Neural crest cell (in vitro differentiated cells): ENCODE results near the gene GRHL1. TPM values are rescaled to one million over a fixed set of nuclear protein-coding genes. Genes with fewer than 3 reads are reported as not detected.
"Not testable (repeated sequence)": the region's sequence is repeated elsewhere in the genome, so short reads cannot be mapped to it uniquely, and the experiment has no call there.

ENCODE experiments used
- DNase-seq: peaks from one replicate; pipeline ENCODE4 v3.0.0; 2021; ENCODE audit warnings: low read depth, mixed read lengths, low spot score
- H3K27ac Mint-ChIP-seq: one replicate; pipeline ENCODE4 v1.8.0; 2021; ENCODE audit warnings: mild to moderate bottlenecking, mixed read lengths; ENCODE audit not compliant: unreplicated experiment
- H3K27me3 Mint-ChIP-seq: 2 replicates; pipeline ENCODE4 v1.8.0; 2021; ENCODE audit warnings: low read depth, mild to moderate bottlenecking, mixed read lengths
- H3K36me3 Mint-ChIP-seq: 2 replicates; pipeline ENCODE4 v1.8.0; 2021; ENCODE audit warnings: low read depth, mild to moderate bottlenecking, mixed read lengths
- H3K4me1 Mint-ChIP-seq: 2 replicates; pipeline ENCODE4 v1.8.0; 2021; ENCODE audit warnings: mixed read lengths
- H3K4me3 Mint-ChIP-seq: one replicate; pipeline ENCODE4 v1.8.0; 2021; ENCODE audit warnings: mild to moderate bottlenecking, mixed read lengths
- H3K9me3 Mint-ChIP-seq: 2 replicates; pipeline ENCODE4 v1.8.0; 2021; ENCODE audit warnings: mixed read lengths
- total RNA-seq: library from RNA; stranded (reverse); gene quantifications from 2 replicates; pipeline ENCODE4 v1.2.1, GENCODE V29; 2021
- TF ChIP-seq, protein P1 (sequence below): fragments of 200-600 bp; sonication (generic); conservative IDR thresholded peaks from 2 replicates; pipeline ENCODE4 v1.5.0; 2021; ENCODE audit warnings: antibody characterized with exemption, mild to moderate bottlenecking

GRHL1 gene
- total RNA-seq, 1 donor from 2014 or later: 3.4 TPM

- H3K27me3 Mint-ChIP-seq: peaks cover under 1% of the 10 kb centered on the region
- no peaks in the 10 kb centered on the region for H3K9me3 Mint-ChIP-seq
- H3K36me3 Mint-ChIP-seq: no peaks in the 10 kb centered on the region
- H3K4me1 Mint-ChIP-seq: no peaks in the 10 kb centered on the region
- no peak overlapping the region for H3K4me3 Mint-ChIP-seq
- DNase-seq: no peak
- H3K27ac Mint-ChIP-seq: no peak overlapping the region
- TF ChIP-seq, protein P1, sequence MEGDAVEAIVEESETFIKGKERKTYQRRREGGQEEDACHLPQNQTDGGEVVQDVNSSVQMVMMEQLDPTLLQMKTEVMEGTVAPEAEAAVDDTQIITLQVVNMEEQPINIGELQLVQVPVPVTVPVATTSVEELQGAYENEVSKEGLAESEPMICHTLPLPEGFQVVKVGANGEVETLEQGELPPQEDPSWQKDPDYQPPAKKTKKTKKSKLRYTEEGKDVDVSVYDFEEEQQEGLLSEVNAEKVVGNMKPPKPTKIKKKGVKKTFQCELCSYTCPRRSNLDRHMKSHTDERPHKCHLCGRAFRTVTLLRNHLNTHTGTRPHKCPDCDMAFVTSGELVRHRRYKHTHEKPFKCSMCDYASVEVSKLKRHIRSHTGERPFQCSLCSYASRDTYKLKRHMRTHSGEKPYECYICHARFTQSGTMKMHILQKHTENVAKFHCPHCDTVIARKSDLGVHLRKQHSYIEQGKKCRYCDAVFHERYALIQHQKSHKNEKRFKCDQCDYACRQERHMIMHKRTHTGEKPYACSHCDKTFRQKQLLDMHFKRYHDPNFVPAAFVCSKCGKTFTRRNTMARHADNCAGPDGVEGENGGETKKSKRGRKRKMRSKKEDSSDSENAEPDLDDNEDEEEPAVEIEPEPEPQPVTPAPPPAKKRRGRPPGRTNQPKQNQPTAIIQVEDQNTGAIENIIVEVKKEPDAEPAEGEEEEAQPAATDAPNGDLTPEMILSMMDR: no peak
These were observed 61.5 kb downstream of the GRHL1 start for GRCh38 chr2:10012963-10013461.

DNA sequence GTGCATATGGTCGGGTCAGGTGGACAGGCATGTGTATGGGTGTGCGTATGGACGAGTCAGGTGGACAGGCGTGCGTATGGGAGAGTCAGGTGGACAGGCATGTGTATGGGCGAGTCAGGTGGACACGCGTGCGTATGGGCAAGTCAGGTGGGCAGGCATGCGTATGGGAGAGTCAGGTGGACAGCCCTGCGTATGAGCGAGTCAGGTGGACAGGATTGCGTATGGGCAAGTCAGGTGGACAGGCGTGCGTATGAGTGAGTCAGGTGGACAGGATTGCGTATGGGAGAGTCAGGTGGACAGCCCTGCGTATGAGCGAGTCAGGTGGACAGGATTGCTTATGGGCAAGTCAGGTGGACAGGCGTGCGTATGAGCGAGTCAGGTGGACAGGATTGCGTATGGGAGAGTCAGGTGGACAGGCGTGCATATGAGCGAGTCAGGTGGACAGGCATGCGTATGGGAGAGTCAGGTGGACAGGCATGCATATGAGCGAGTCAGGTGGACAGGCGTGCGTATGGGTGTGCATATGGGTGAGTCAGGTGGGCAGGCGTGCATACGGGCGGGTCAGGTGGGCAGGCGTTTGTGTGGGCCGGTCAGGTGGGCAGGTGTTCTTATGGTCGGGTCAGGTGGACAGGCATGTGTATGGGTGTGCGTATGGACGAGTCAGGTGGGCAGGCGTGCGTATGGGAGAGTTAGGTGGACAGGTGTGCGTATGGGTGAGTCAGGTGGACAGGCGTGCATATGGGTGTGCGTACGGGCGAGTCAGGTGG, 62.3 kb downstream of the GRHL1 start:
- not testable (repeated sequence) for H3K27me3 Mint-ChIP-seq, H3K9me3 Mint-ChIP-seq, H3K4me3 Mint-ChIP-seq, H3K27ac Mint-ChIP-seq, H3K36me3 Mint-ChIP-seq, H3K4me1 Mint-ChIP-seq, DNase-seq

DNA sequence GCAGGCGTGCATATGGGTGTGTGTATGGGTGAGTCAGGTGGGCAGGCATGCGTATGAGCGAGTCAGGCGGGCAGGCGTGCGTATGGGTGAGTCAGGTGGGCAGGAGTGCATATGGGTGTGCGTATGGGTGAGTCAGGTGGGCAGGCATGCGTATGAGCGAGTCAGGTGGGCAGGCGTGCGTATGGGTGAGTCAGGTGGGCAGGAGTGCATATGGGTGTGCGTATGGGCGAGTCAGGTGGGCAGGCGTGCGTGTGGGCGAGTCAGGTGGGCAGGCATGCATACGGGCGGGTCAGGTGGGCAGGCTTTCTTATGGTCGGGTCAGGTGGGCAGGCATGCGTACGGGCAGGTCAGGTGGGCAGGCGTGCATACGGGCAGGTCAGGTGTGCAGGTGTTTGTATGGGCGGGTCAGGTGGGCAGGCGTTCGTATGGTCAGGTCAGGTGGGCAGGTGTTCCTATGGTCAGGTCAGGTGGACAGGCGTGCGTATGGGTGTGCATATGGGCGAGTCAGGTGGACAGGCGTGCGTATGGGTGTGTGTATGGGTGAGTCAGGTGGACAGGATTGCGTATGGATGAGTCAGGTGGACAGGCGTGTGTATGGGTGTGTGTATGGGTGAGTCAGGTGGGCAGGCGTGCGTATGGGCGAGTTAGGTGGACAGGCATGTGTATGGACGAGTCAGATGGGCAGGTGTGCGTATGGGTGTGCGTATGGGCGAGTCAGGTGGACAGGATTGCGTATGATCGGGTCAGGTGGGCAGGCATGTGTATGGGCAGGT, 63.1 kb downstream of the GRHL1 start:
- H3K4me1 Mint-ChIP-seq: no peaks in the 10 kb centered on the region
- H3K9me3 Mint-ChIP-seq: no peaks in the 10 kb centered on the region

GRCh38 chr2:10015376-10015989, 64.0 kb downstream of the GRHL1 start:
- not testable (repeated sequence) for H3K4me1 Mint-ChIP-seq, H3K36me3 Mint-ChIP-seq, H3K4me3 Mint-ChIP-seq, H3K27ac Mint-ChIP-seq, H3K9me3 Mint-ChIP-seq, DNase-seq
- H3K27me3 Mint-ChIP-seq: peaks cover 14% of the 10 kb centered on the region

More for the DNA sequence above, 63.1 kb downstream of the GRHL1 start:
- TF ChIP-seq, protein P1: no peak
- DNase-seq: no peak
- H3K27me3 Mint-ChIP-seq: peaks cover 14% of the 10 kb centered on the region
- H3K27ac Mint-ChIP-seq: no peak overlapping the region
- H3K4me3 Mint-ChIP-seq: no peak overlapping the region
- H3K36me3 Mint-ChIP-seq: no peaks in the 10 kb centered on the region

DNA sequence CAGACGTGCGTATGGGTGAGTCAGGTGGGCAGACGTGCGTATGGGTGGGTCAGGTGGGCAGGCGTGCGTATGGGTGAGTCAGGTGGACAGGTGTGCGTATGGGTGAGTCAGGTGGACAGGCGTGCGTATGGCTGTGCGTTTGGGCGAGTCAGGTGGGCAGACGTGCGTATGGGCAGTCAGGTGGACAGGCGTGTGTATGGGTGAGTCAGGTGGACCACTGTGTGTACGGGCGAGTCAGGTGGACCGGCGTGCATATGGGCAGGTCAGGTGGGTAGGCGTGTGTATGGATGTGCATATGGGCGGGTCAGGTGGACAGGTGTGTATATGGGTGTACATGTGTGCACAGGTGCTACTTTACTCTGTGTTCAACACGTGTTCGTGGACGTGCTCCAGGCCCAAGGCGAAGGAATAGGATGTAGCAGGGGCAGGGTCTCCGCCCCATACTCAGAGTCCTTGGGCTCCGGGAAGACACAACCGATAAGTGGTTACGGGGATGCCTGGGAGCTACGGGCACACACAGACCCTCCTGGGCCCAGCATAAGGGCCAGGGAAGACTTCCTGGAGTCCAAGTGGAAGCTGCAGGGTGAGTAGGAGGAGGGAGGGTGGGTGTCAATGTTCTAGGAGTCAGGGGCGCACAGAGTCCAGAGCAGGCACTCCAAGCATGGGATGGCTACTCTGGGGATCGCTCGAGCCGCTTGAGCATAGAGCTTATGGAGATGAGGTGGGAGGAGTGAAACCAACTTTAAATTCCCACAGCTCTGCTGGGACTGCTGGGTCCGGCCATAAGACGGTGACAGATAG, 64.7 kb downstream of the GRHL1 start:
- DNase-seq: no peak
- peaks cover 14% of the 10 kb centered on the region for H3K27me3 Mint-ChIP-seq
- no peaks in the 10 kb centered on the region for H3K9me3 Mint-ChIP-seq
- no peaks in the 10 kb centered on the region for H3K4me1 Mint-ChIP-seq
- H3K4me3 Mint-ChIP-seq: no peak overlapping the region
- TF ChIP-seq, protein P1: no peak
- H3K27ac Mint-ChIP-seq: no peak overlapping the region
- no peaks in the 10 kb centered on the region for H3K36me3 Mint-ChIP-seq

GRCh38 chr2:10016802-10017258, 65.3 kb downstream of the GRHL1 start:
- H3K9me3 Mint-ChIP-seq: no peaks in the 10 kb centered on the region
- TF ChIP-seq, protein P1: no peak

More at GRCh38 chr2:10016802-10017258, 65.3 kb downstream of the GRHL1 start:
- no peak overlapping the region for H3K27ac Mint-ChIP-seq
- no peak for DNase-seq
- H3K36me3 Mint-ChIP-seq: no peaks in the 10 kb centered on the region
- no peaks in the 10 kb centered on the region for H3K4me1 Mint-ChIP-seq
- H3K27me3 Mint-ChIP-seq: peaks cover 14% of the 10 kb centered on the region
- H3K4me3 Mint-ChIP-seq: no peak overlapping the region
